H1 (cell line): ENCODE results near the gene TWNK. TPM values are rescaled to one million over a fixed set of nuclear protein-coding genes. Genes with fewer than 3 reads are reported as not detected.

Experiments
- CTCF ChIA-PET: fragments of 300-600 bp; sonication (Branson Sonifier 250); formaldehyde crosslinking; loops from one replicate; lab custom pipeline; 2021; ENCODE audit not compliant: partially characterized antibody; lab: Charles Lee
- POLR2A ChIA-PET: fragments of 300-600 bp; sonication (Branson Sonifier 250); formaldehyde crosslinking; loops from one replicate; lab custom pipeline; 2021; ENCODE audit warnings: inconsistent platforms; ENCODE audit not compliant: partially characterized antibody; lab: Charles Lee
- DNase-seq, 2 experiments: peaks; one replicate each; pipeline versions ENCODE4 v3.0.0 to v3.0.0-alpha.2; 2010 to 2022; ENCODE audit warnings: low spot score in 2 of 2, low read depth in 1 of 2, mixed read lengths in 1 of 2
- FAIRE-seq: peaks from 2 replicates; lab custom pipeline; 2011; peaks lifted over from hg19 to GRCh38; lab: Jason Lieb, UNC
- H2AFZ ChIP-seq: 2 replicates; pipeline ENCODE4 v1.8.1; 2012; ENCODE audit warnings: low read length, inconsistent platforms
- H2AK5ac ChIP-seq: 2 replicates; pipeline ENCODE4 v1.6.1; 2013; ENCODE audit warnings: low read depth, low read length
- H2BK120ac ChIP-seq: replicated peaks from 2 replicates; pipeline ENCODE3; 2013; ENCODE audit warnings: low read depth, low read length, inconsistent platforms
- H2BK12ac ChIP-seq: 2 replicates; pipeline ENCODE4 v1.6.1; 2013; ENCODE audit warnings: low read depth, low read length
- H2BK15ac ChIP-seq: 2 replicates; pipeline ENCODE4 v1.6.1; 2013; ENCODE audit warnings: low read length
- H2BK20ac ChIP-seq: 2 replicates; pipeline ENCODE4 v1.6.1; 2013; ENCODE audit warnings: low read length
- H2BK5ac ChIP-seq: 2 replicates; pipeline ENCODE4 v1.6.1; 2013; ENCODE audit warnings: low read depth, low read length
- H3K14ac ChIP-seq: 2 replicates; pipeline ENCODE4 v1.6.1; 2013; ENCODE audit warnings: inconsistent platforms; ENCODE audit not compliant: insufficient read length
- H3K18ac ChIP-seq: 2 replicates; pipeline ENCODE4 v1.6.1; 2013; ENCODE audit warnings: low read length; ENCODE audit errors: extremely low read depth
- H3K23ac ChIP-seq: 2 replicates; pipeline ENCODE4 v1.6.1; 2013; ENCODE audit warnings: inconsistent platforms; ENCODE audit not compliant: insufficient read length
- H3K23me2 ChIP-seq: 2 replicates; pipeline ENCODE4 v1.6.1; 2013; ENCODE audit warnings: low read depth, low read length
- H3K27ac ChIP-seq: 2 replicates; pipeline ENCODE4 v1.6.1; 2011; ENCODE audit warnings: low read depth, low read length, inconsistent platforms
- H3K27me3 ChIP-seq, 4 experiments: replicated peaks in 1 of 4; 1 replicate in 1 of 4; 2 replicates in 3 of 4; pipeline versions ENCODE4 v1.6.1 to v1.8.1; 2011 to 2013; ENCODE audit warnings: low read length in 3 of 4, mild to moderate bottlenecking in 3 of 4, inconsistent platforms in 2 of 4, mixed read lengths in 2 of 4, moderate library complexity in 1 of 4; ENCODE audit not compliant: control insufficient read depth in 3 of 4, insufficient read depth in 3 of 4; ENCODE audit errors: extremely low read depth in 1 of 4
- H3K36me3 ChIP-seq, 4 experiments: 2 replicates each; pipeline versions ENCODE4 v1.6.1 to v1.8.1; 2011 to 2013; ENCODE audit warnings: mild to moderate bottlenecking in 4 of 4, low read length in 3 of 4, moderate library complexity in 2 of 4, control low read depth in 1 of 4, inconsistent platforms in 1 of 4; ENCODE audit not compliant: insufficient read depth in 4 of 4, control insufficient read depth in 2 of 4
- H3K4ac ChIP-seq: replicated peaks from 2 replicates; pipeline ENCODE3; 2013; ENCODE audit warnings: low read length, low read depth, mixed read lengths, inconsistent platforms; ENCODE audit not compliant: insufficient read length
- H3K4me1 ChIP-seq, 4 experiments: replicated peaks in 1 of 4; 1 replicate in 1 of 4; 2 replicates in 3 of 4; pipeline versions ENCODE4 v1.6.1 to v1.8.1; 2011 to 2013; ENCODE audit warnings: low read length in 3 of 4, inconsistent platforms in 2 of 4, mixed read lengths in 1 of 4; ENCODE audit not compliant: insufficient read depth in 4 of 4, control insufficient read depth in 3 of 4
- H3K4me2 ChIP-seq, 2 experiments: 2 replicates each; pipeline versions ENCODE4 v1.6.1 to v1.8.1; 2011 to 2013; ENCODE audit warnings: low read depth in 2 of 2, low read length in 2 of 2, control low read depth in 1 of 2, inconsistent platforms in 1 of 2, mild to moderate bottlenecking in 1 of 2; ENCODE audit not compliant: insufficient read depth in 1 of 2
- H3K4me3 ChIP-seq, 4 experiments: fragments of 200-600, 300-600 bp in 1 of 4; sonication (generic), shearing (Covaris generic), sonication (Bioruptor Twin) in 1 of 4; 2 replicates each; pipeline versions ENCODE4 v1.5.1 to v1.8.1; 2011 to 2016; ENCODE audit warnings: low read length in 4 of 4, low read depth in 3 of 4, control low read depth in 2 of 4, inconsistent platforms in 2 of 4, mild to moderate bottlenecking in 2 of 4, mixed read lengths in 1 of 4, moderate library complexity in 1 of 4; ENCODE audit not compliant: insufficient read depth in 2 of 4; ENCODE audit errors: extremely low read depth in 1 of 4
- H3K56ac ChIP-seq: replicated peaks from 2 replicates; pipeline ENCODE3; 2013; ENCODE audit warnings: low read depth, mild to moderate bottlenecking, mixed read lengths, low read length, inconsistent platforms; ENCODE audit not compliant: insufficient read length
- H3K79me1 ChIP-seq: 2 replicates; pipeline ENCODE4 v1.6.1; 2013; ENCODE audit warnings: low read depth, low read length, control low read depth
- H3K79me2 ChIP-seq, 2 experiments: 2 replicates each; pipeline versions ENCODE4 v1.6.1 to v1.8.1; 2012 to 2013; ENCODE audit warnings: low read length in 2 of 2, mild to moderate bottlenecking in 2 of 2, inconsistent platforms in 1 of 2; ENCODE audit not compliant: insufficient read depth in 2 of 2, control insufficient read depth in 1 of 2
- H3K9ac ChIP-seq, 4 experiments: replicated peaks in 1 of 4; 1 replicate in 1 of 4; 2 replicates in 3 of 4; pipeline versions ENCODE4 v1.6.1 to v1.8.1; 2011 to 2013; ENCODE audit warnings: low read depth in 3 of 4, low read length in 3 of 4, control low read depth in 2 of 4, mild to moderate bottlenecking in 2 of 4, moderate library complexity in 2 of 4, inconsistent platforms in 1 of 4; ENCODE audit errors: extremely low read depth in 1 of 4
- H3K9me3 ChIP-seq, 2 experiments: 2 replicates each; pipeline versions ENCODE4 v1.6.1 to v1.8.1; 2012 to 2013; ENCODE audit warnings: mild to moderate bottlenecking in 2 of 2, moderate library complexity in 2 of 2, control low read depth in 1 of 2, inconsistent platforms in 1 of 2, low read depth in 1 of 2, low read length in 1 of 2, mixed read lengths in 1 of 2; ENCODE audit not compliant: insufficient read depth in 2 of 2
- H4K20me1 ChIP-seq, 2 experiments: replicated peaks in 1 of 2; 2 replicates each; pipeline versions ENCODE3 to v1.8.1; 2011 to 2013; ENCODE audit warnings: inconsistent platforms in 2 of 2, low read length in 2 of 2, mild to moderate bottlenecking in 1 of 2; ENCODE audit not compliant: insufficient read depth in 2 of 2, control insufficient read depth in 1 of 2
- H4K5ac ChIP-seq: 2 replicates; pipeline ENCODE4 v1.6.1; 2013; ENCODE audit warnings: low read length, low read depth, mixed read lengths, inconsistent platforms; ENCODE audit not compliant: insufficient read length
- H4K8ac ChIP-seq: 2 replicates; pipeline ENCODE4 v1.8.0; 2013; ENCODE audit warnings: mild to moderate bottlenecking, moderate library complexity, low read length, inconsistent platforms; ENCODE audit not compliant: insufficient read depth; ENCODE audit errors: extremely low read depth
- H4K91ac ChIP-seq: replicated peaks from 2 replicates; pipeline ENCODE3; 2013; ENCODE audit warnings: low read length, mixed read lengths, inconsistent platforms; ENCODE audit not compliant: insufficient read length
- BACH1 ChIP-seq: IDR thresholded peaks from 2 replicates; pipeline ENCODE4 v1.6.1; 2012; ENCODE audit warnings: low read length, improper control_type of control experiment
- POU5F1 ChIP-seq: IDR thresholded peaks from 2 replicates; pipeline ENCODE4 v1.6.1; 2011; ENCODE audit warnings: low read depth, mild to moderate bottlenecking, low read length, moderate library complexity
- RNF2 ChIP-seq: fragments of 200-900, 300-1000 bp; sonication (generic); IDR thresholded peaks from 2 replicates; pipeline ENCODE4 v1.7.1; 2016; ENCODE audit warnings: borderline replicate concordance, low read depth, mild to moderate bottlenecking, antibody characterized with exemption, low read length; ENCODE audit not compliant: poor library complexity, severe bottlenecking; ENCODE audit errors: missing control alignments
- TEAD4 ChIP-seq: IDR thresholded peaks from 2 replicates; pipeline ENCODE4 v1.6.1; 2012; ENCODE audit warnings: low read depth, low read length, inconsistent platforms, mixed read lengths
- WGBS, 2 experiments: shearing (Covaris generic) in 1 of 2; methylation state at CpG; one replicate each; pipeline versions ENCODE4 v1.1.6 to v1.1.7; 2013 to 2015; ENCODE audit warnings: low lambda C conversion rate in 2 of 2, mixed read lengths in 2 of 2, inconsistent platforms in 1 of 2, low coverage in 1 of 2, missing lambda C conversion rate in 1 of 2; ENCODE audit not compliant: insufficient replicate concordance in 2 of 2, insufficient coverage in 1 of 2, insufficient read length in 1 of 2; ENCODE audit errors: extremely low coverage in 1 of 2, missing lambda C conversion rate in 1 of 2; 5-methylcytosine and 5-hydroxymethylcytosine counted together
- polyA plus RNA-seq, 7 experiments: library from polyadenylated mRNA; depleted of rRNA in 3 of 7; stranded (reverse) in 5 of 7; unstranded in 2 of 7; fragments of >200 nt in 5 of 7; fragments of 200-250 nt in 2 of 7; gene quantifications; 1 replicate in 5 of 7; 2 replicates in 1 of 7; 4 replicates in 1 of 7; pipeline versions ENCODE4 v1.2.1 to v1.2.3, GENCODE V29; 2011 to 2013; ENCODE audit warnings: missing spikeins in 2 of 7, mixed read lengths in 2 of 7
- total RNA-seq: library from RNA; stranded (reverse); fragmentation: NEBNext Ultra II Directional; extraction: Animal tissue kit (Norgen Biotek cat#: 25700); gene quantifications from 2 replicates; pipeline ENCODE4 v1.2.1, GENCODE V29; 2021
- TF ChIP-seq, protein P1 (sequence below): IDR thresholded peaks from 2 replicates; pipeline ENCODE4 v1.6.1; 2012; ENCODE audit warnings: inconsistent platforms

Gene TWNK
- total and polyA plus RNA-seq, 2 of the 8 experiments (the other 6 are each of a cell fraction or from before 2014, with no cell fraction given): 15.4 to 32.5 TPM

- no peak for FAIRE-seq
- CTCF ChIA-PET: interaction anchor here (0.5 to 5.4 kb wide), 11 partner anchors 9 to 821 kb away, joined by 3 to 32 read pairs (median 4); no protein-coding TSS in a partner anchor
- peaks cover 0 to 7% (median 2%) of the 10 kb centered on the region in 4 experiments; a peak in 1 of 8 replicates for H3K36me3 ChIP-seq
These were observed 20.0 kb upstream of the TWNK start for GRCh38 chr10:100967332-100967731.

More at GRCh38 chr10:100967332-100967731, 20.0 kb upstream of the TWNK start:
- Histone ChIP-seq H3K18ac (no peak overlapping the region), H4K5ac (no peak overlapping the region), H4K20me1 (peaks cover 0 to 5% of the 10 kb centered on the region in 2 experiments), H3K27ac (no peak overlapping the region), H3K4me1 (peaks cover 7 to 19% (median 10%) of the 10 kb centered on the region in 4 experiments), H2AFZ (no peak overlapping the region), H3K56ac (no peak overlapping the region), H3K9me3 (no peaks in the 10 kb centered on the region), H3K23me2 (peaks cover 9% of the 10 kb centered on the region), H2BK15ac (no peak overlapping the region), H3K14ac (no peak overlapping the region), H3K9ac (no peak overlapping the region)
- POLR2A ChIA-PET: interaction anchor here (1.1 to 6.0 kb wide), 6 partner anchors 9 to 55 kb away, joined by 3 to 38 read pairs (median 4); partner anchors contain the start of genes LZTS2, MRPL43, SLF2 and TWNK
- no peak for DNase-seq
- TF ChIP-seq RNF2 (no peak), BACH1 (no peak), TEAD4 (no peak), POU5F1 (no peak)
- TF ChIP-seq, protein P1, sequence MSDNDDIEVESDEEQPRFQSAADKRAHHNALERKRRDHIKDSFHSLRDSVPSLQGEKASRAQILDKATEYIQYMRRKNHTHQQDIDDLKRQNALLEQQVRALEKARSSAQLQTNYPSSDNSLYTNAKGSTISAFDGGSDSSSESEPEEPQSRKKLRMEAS: no peak
- TF ChIP-seq, all 59 proteins: peak for 0
- Histone ChIP-seq H2BK5ac (no peak overlapping the region), H3K23ac (no peak overlapping the region), H4K8ac (no peak overlapping the region), H2BK20ac (no peak overlapping the region), H3K4me2 (no peak overlapping the region), H3K4ac (no peak overlapping the region), H3K4me3 (no peak overlapping the region), H4K91ac (no peak overlapping the region), H3K79me2 (no peaks in the 10 kb centered on the region), H3K79me1 (no peaks in the 10 kb centered on the region), H2BK12ac (no peak overlapping the region), H2BK120ac (no peak overlapping the region), H2AK5ac (no peak overlapping the region), H3K27me3 (peaks cover 0 to 3% (median 1%) of the 10 kb centered on the region in 4 experiments; a peak in 1 of 7 replicates)
- WGBS, 2 experiments: 70% methylated on average over 2 of the region's 2 CpGs; no CpG with 5 or more reads in 1 of the 2 experiments
